ENCODE results near the gene TMEM174. TPM values are rescaled to one million over a fixed set of nuclear protein-coding genes. Genes with fewer than 3 reads are reported as not detected.
"Not testable (repeated sequence)": the region's sequence is repeated elsewhere in the genome, so short reads cannot be mapped to it uniquely, and the experiment has no call there.

TMEM174 gene
- total RNA-seq, 1 experiment from 2014 or later = not detected

- Histone ChIP-seq H3K36me3 (no peaks in the 10 kb centered on the region), H3K4me1 (replicated peaks) (peaks cover 17% of the 10 kb centered on the region), H3K27me3 (replicated peaks) (no peaks in the 10 kb centered on the region), H3K4me3 (no peak overlapping the region), H3K27ac (no peak overlapping the region), H3K9me3 (replicated peaks) (no peaks in the 10 kb centered on the region)
- DNase-seq (ENCODE audit: low read depth in 1 of 2, low spot score in 2 of 2) = no peak
These were observed 19.4 kb downstream of the TMEM174 start for GRCh38 chr5:73192370-73192769.

- H3K4me1 ChIP-seq (replicated peaks) = peaks cover 16% of the 10 kb centered on the region
- H3K27me3 ChIP-seq (replicated peaks) = no peaks in the 10 kb centered on the region
- DNase-seq (ENCODE audit: low read depth in 1 of 2, low spot score in 2 of 2) = no peak
- H3K36me3 ChIP-seq = no peaks in the 10 kb centered on the region
- no peaks in the 10 kb centered on the region for H3K9me3 ChIP-seq (replicated peaks)
- H3K4me3 ChIP-seq = no peak overlapping the region
- no peak overlapping the region for H3K27ac ChIP-seq
These were observed 20.6 kb downstream of the TMEM174 start for GRCh38 chr5:73193592-73193991.

GRCh38 chr5:73196201-73196600 is 23.2 kb downstream of the TMEM174 start:
- no peak overlapping the region for H3K4me3 ChIP-seq
- no peaks in the 10 kb centered on the region for H3K9me3 ChIP-seq (replicated peaks)
- no peaks in the 10 kb centered on the region for H3K4me1 ChIP-seq (replicated peaks)
- H3K27me3 ChIP-seq (replicated peaks) = no peaks in the 10 kb centered on the region
- DNase-seq (ENCODE audit: low read depth in 1 of 2, low spot score in 2 of 2) = no peak
- H3K36me3 ChIP-seq = no peaks in the 10 kb centered on the region
- no peak overlapping the region for H3K27ac ChIP-seq

GRCh38 chr5:73197637-73198257 is 24.8 kb downstream of the TMEM174 start:
- Histone ChIP-seq H3K4me3 (no peak overlapping the region), H3K4me1 (replicated peaks) (no peaks in the 10 kb centered on the region), H3K27ac (no peak overlapping the region), H3K9me3 (replicated peaks) (no peaks in the 10 kb centered on the region), H3K27me3 (replicated peaks) (no peaks in the 10 kb centered on the region), H3K36me3 (no peaks in the 10 kb centered on the region)
- no peak for DNase-seq (ENCODE audit: low read depth in 1 of 2, low spot score in 2 of 2)

GRCh38 chr5:73198833-73199592 is 26.0 kb downstream of the TMEM174 start:
- Histone ChIP-seq H3K9me3 (replicated peaks) (no peaks in the 10 kb centered on the region), H3K4me1 (replicated peaks) (no peaks in the 10 kb centered on the region), H3K4me3 (no peak overlapping the region), H3K36me3 (no peaks in the 10 kb centered on the region), H3K27ac (no peak overlapping the region), H3K27me3 (replicated peaks) (no peaks in the 10 kb centered on the region)
- no peak for DNase-seq (ENCODE audit: low read depth in 1 of 2, low spot score in 2 of 2)

GRCh38 chr5:73199671-73200070 is 26.7 kb downstream of the TMEM174 start:
- H3K9me3 ChIP-seq (replicated peaks) = no peaks in the 10 kb centered on the region
- H3K4me3 ChIP-seq = no peak overlapping the region
- H3K36me3 ChIP-seq = no peaks in the 10 kb centered on the region
- no peak overlapping the region for H3K27ac ChIP-seq
- no peak for DNase-seq (ENCODE audit: low read depth in 1 of 2, low spot score in 2 of 2)
- H3K27me3 ChIP-seq (replicated peaks) = no peaks in the 10 kb centered on the region
- H3K4me1 ChIP-seq (replicated peaks) = no peaks in the 10 kb centered on the region

GRCh38 chr5:73201547-73202513 is 28.8 kb downstream of the TMEM174 start:
- Histone ChIP-seq H3K4me1 (replicated peaks) (no peaks in the 10 kb centered on the region), H3K9me3 (replicated peaks) (no peaks in the 10 kb centered on the region), H3K4me3 (no peak overlapping the region), H3K36me3 (no peaks in the 10 kb centered on the region), H3K27ac (no peak overlapping the region), H3K27me3 (replicated peaks) (no peaks in the 10 kb centered on the region)
- DNase-seq (ENCODE audit: low read depth in 1 of 2, low spot score in 2 of 2) = peak; percentile 10 to 57

- no peak for DNase-seq (ENCODE audit: low read depth in 1 of 2, low spot score in 2 of 2)
- Histone ChIP-seq H3K27me3 (replicated peaks) (no peaks in the 10 kb centered on the region), H3K9me3 (replicated peaks) (no peaks in the 10 kb centered on the region), H3K4me1 (replicated peaks) (no peaks in the 10 kb centered on the region), H3K36me3 (no peaks in the 10 kb centered on the region), H3K4me3 (no peak overlapping the region), H3K27ac (no peak overlapping the region)
These were observed 31.3 kb downstream of the TMEM174 start for GRCh38 chr5:73204332-73204731.

- DNase-seq (ENCODE audit: low read depth in 1 of 2, low spot score in 2 of 2) = no peak
- Histone ChIP-seq H3K4me3 (no peak overlapping the region), H3K27ac (no peak overlapping the region), H3K9me3 (replicated peaks) (no peaks in the 10 kb centered on the region), H3K27me3 (replicated peaks) (no peaks in the 10 kb centered on the region), H3K4me1 (replicated peaks) (no peaks in the 10 kb centered on the region), H3K36me3 (no peaks in the 10 kb centered on the region)
These were observed 31.7 kb downstream of the TMEM174 start for GRCh38 chr5:73204733-73205132.

- DNase-seq (ENCODE audit: low read depth in 1 of 2, low spot score in 2 of 2) = no peak
- Histone ChIP-seq H3K9me3 (replicated peaks) (no peaks in the 10 kb centered on the region), H3K27ac (no peak overlapping the region), H3K4me1 (replicated peaks) (no peaks in the 10 kb centered on the region), H3K4me3 (no peak overlapping the region), H3K27me3 (replicated peaks) (no peaks in the 10 kb centered on the region), H3K36me3 (no peaks in the 10 kb centered on the region)
These were observed 32.3 kb downstream of the TMEM174 start for GRCh38 chr5:73205305-73205704.

- not testable (repeated sequence) for H3K4me1 ChIP-seq (replicated peaks); H3K36me3 ChIP-seq; H3K27me3 ChIP-seq (replicated peaks); DNase-seq (ENCODE audit: low read depth in 1 of 2, low spot score in 2 of 2); H3K27ac ChIP-seq; H3K9me3 ChIP-seq (replicated peaks); H3K4me3 ChIP-seq
These were observed 34.2 kb downstream of the TMEM174 start for GRCh38 chr5:73207239-73207638.

GRCh38 chr5:73209075-73209474 is 36.1 kb downstream of the TMEM174 start:
- not testable (repeated sequence) for H3K4me1 ChIP-seq (replicated peaks); H3K36me3 ChIP-seq; DNase-seq (ENCODE audit: low read depth in 1 of 2, low spot score in 2 of 2); H3K9me3 ChIP-seq (replicated peaks); H3K27ac ChIP-seq; H3K27me3 ChIP-seq (replicated peaks); H3K4me3 ChIP-seq

GRCh38 chr5:73212693-73213092 is 39.7 kb downstream of the TMEM174 start:
- H3K36me3 ChIP-seq; H3K27me3 ChIP-seq (replicated peaks); H3K4me3 ChIP-seq; H3K9me3 ChIP-seq (replicated peaks); H3K27ac ChIP-seq; DNase-seq (ENCODE audit: low read depth in 1 of 2, low spot score in 2 of 2): not testable (repeated sequence)
- H3K4me1 ChIP-seq (replicated peaks) = peaks cover 19% of the 10 kb centered on the region

- H3K9me3 ChIP-seq (replicated peaks) = no peaks in the 10 kb centered on the region
- H3K4me3 ChIP-seq = no peak overlapping the region
- no peaks in the 10 kb centered on the region for H3K27me3 ChIP-seq (replicated peaks)
- peaks cover 19% of the 10 kb centered on the region for H3K4me1 ChIP-seq (replicated peaks)
- peak; percentile 76 to 82 for DNase-seq (ENCODE audit: low read depth in 1 of 2, low spot score in 2 of 2)
- no peak overlapping the region for H3K27ac ChIP-seq
- no peaks in the 10 kb centered on the region for H3K36me3 ChIP-seq
These were observed 40.6 kb downstream of the TMEM174 start for GRCh38 chr5:73213566-73213998.

All from SJSA1 (cell line).